ENCODE results near the gene PITHD1.

The PITHD1 gene

DNA sequence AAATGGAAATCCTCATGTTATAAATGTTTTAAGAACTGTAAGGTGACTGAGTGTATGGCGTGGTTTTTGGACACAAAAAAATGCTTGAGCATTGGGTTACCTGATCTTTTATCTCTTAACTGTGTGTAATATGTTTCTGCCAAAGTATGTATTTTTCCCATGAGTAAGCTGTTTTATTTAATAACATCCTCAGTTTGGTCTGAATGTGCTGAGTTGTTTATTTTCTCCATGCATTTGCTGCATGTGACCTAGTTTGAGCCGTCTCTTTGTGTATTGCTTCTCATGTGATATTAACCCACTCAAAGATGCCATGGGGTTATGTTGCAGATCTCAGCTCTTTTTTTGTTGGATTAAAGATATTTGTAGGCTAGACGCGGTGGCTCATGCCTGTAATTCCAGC is 6.6 kb downstream of the PITHD1 start:
- Histone ChIP-seq H3K9ac (peak overlapping the region in 3 of 11 experiments; percentile 18 to 70 (median 27); a peak in 3 of 22 replicates), H3K4me1 (peaks cover 4 to 76% (median 9%) of the 10 kb centered on the region in 10 experiments; a peak in 19 of 20 replicates), H3K36me3 (peaks cover 66 to 96% (median 90%) of the 10 kb centered on the region in 11 experiments), H3K4me2 (peak overlapping the region in 2 of 11 experiments; percentile 70 to 81; a peak in 4 of 22 replicates), H4K20me1 (peaks cover 0 to 59% (median 7%) of the 10 kb centered on the region in 11 experiments; a peak in 12 of 22 replicates), H3K27ac (peak overlapping the region in 3 of 11 experiments; percentile 46 to 78 (median 48); a peak in 6 of 22 replicates), H3K4me3 (no peak overlapping the region), H3K9me3 (replicated peaks in 1 of 11) (no peaks in the 10 kb centered on the region), H3K27me3 (no peaks in the 10 kb centered on the region)
- TF ChIP-seq Cebpa-rat (IDR thresholded peaks at IDR 0.05): no peak

DNA sequence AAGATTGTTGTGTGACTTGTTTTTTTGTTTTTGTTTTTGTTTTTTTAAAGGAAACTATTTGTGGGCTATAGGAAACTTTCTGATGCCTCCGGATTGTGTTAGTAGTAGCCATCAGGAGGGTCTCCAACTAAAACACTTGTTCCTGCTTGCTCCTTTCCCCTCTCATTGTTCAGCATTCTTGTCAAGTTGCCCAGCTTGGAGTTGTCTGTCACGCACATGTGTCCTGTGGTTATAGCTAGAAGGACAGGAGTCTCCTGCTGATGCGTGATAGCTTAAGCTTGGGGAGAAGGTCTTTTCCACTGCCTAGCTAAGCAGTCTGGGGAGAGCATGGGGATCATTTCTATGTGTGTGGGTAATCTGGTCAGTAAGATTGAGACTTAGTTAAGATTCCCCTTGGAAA is 9.5 kb downstream of the PITHD1 start:
- H3K4me2 ChIP-seq: no peak overlapping the region
- no peak overlapping the region for H3K4me3 ChIP-seq
- TF ChIP-seq Cebpa-rat (IDR thresholded peaks at IDR 0.05): no peak
- H3K36me3 ChIP-seq: peaks cover 43 to 67% (median 63%) of the 10 kb centered on the region in 11 experiments
- H3K27me3 ChIP-seq: no peaks in the 10 kb centered on the region
- H3K4me1 ChIP-seq: peaks cover 13 to 64% (median 20%) of the 10 kb centered on the region in 10 experiments
- H3K27ac ChIP-seq: no peak overlapping the region
- peaks cover 0 to 37% (median 7%) of the 10 kb centered on the region in 11 experiments; a peak in 14 of 22 replicates for H4K20me1 ChIP-seq
- no peaks in the 10 kb centered on the region for H3K9me3 ChIP-seq (replicated peaks in 1 of 11)
- no peak overlapping the region; a peak in 1 of 22 replicates for H3K9ac ChIP-seq

DNA sequence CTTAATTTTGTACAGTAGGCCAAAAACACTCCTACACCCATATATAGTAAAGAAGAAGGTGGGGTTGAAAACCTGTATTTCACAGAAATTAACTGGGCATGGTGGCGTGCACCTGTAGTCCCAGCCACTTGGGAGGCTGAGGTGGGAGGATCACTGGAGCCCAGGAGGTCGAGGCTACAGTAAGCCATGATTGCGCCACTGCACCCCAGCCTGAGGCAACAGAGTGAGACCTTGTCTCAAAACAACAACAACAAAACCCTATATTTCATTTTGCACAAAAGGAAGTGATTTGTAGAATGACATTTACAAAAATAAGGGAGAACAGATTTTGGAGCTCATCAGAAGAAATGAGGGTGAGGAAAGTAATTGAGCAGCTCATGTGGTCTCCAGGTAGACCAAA is 10.5 kb downstream of the PITHD1 start:
- peaks cover 23 to 70% (median 30%) of the 10 kb centered on the region in 10 experiments for H3K4me1 ChIP-seq
- peaks cover 0 to 40% (median 17%) of the 10 kb centered on the region in 11 experiments; a peak in 16 of 22 replicates for H4K20me1 ChIP-seq
- no peaks in the 10 kb centered on the region for H3K9me3 ChIP-seq (replicated peaks in 1 of 11)
- no peak overlapping the region for H3K9ac ChIP-seq
- no peak for TF ChIP-seq Cebpa-rat (IDR thresholded peaks at IDR 0.05)
- H3K36me3 ChIP-seq: peaks cover 47 to 67% (median 65%) of the 10 kb centered on the region in 11 experiments
- H3K4me2 ChIP-seq: peak overlapping the region in 2 of 11 experiments; percentile 86 to 99; a peak in 2 of 22 replicates
- 0 out of 22 replicates have a peak overlapping the region, but pooled peaks of 1 of the 11 experiments have one; percentile 66 for H3K27ac ChIP-seq
- no peak overlapping the region for H3K4me3 ChIP-seq
- H3K27me3 ChIP-seq: no peaks in the 10 kb centered on the region

DNA sequence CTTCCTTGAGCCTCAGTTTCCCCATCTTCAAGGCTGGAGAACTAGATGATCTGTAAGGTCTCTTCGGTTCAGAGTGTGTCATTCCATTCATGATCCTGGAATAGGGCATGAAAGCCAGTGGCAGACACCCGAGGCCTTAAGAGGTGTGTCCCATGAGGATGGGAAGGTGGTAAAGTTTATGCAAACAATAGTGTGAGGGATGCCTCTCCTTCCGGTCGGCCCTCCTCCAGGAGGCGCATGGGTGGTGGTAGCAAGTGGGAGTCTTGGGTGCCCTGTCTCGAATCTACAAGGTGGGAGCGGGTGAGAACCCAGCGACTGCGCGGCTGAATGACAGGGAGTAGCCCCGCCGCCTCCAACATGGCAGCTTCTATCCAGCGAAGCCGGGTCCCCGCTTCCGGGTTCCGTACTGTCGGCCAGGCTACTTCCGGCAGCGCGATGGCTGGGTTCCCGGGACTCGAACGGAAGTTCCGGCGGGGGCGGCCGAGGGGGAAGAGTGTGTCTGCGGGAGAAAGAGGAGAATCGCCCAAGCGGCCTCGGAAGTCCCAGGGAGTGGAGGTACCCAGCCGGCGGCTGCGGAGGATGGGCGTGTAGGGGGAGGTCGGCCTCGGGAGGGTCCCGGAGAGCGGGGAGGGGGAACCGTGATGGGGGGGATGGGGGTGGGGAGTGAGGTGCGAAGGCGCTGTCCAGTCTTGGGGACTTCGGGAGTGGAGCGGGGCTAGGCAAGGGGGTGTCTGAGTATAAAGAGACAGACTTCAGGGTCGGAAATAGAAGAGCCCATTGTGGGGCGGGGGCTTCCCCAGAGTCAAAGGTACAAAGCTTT is 12.7 kb downstream of the PITHD1 start, which contains the start of gene LYPLA2:
Gene LYPLA2 (plus strand): TSS at position 450 of the 820 bp plus-strand sequence. CDS start 1,538 bp downstream, outside the sequence.
- peaks cover 23 to 54% (median 31%) of the 10 kb centered on the region in 10 experiments for H3K4me1 ChIP-seq
- H3K9me3 ChIP-seq (replicated peaks in 1 of 11): no peaks in the 10 kb centered on the region
- H3K27ac ChIP-seq: peak within 1 kb of the TSS; percentile 30 to 82 (median 76)
- H4K20me1 ChIP-seq: peaks cover 0 to 37% (median 15%) of the 10 kb centered on the region in 11 experiments; a peak in 16 of 22 replicates
- TF ChIP-seq Cebpa-rat (IDR thresholded peaks at IDR 0.05): no peak
- peak within 1 kb of the TSS; percentile 81 to 99 (median 92) for H3K4me2 ChIP-seq
- H3K9ac ChIP-seq: peak within 1 kb of the TSS; percentile 79 to 91 (median 86)
- H3K36me3 ChIP-seq: peaks cover 52 to 63% (median 60%) of the 10 kb centered on the region in 11 experiments
- peak within 1 kb of the TSS; percentile 77 to 95 (median 92) for H3K4me3 ChIP-seq
- no peaks in the 10 kb centered on the region for H3K27me3 ChIP-seq

DNA sequence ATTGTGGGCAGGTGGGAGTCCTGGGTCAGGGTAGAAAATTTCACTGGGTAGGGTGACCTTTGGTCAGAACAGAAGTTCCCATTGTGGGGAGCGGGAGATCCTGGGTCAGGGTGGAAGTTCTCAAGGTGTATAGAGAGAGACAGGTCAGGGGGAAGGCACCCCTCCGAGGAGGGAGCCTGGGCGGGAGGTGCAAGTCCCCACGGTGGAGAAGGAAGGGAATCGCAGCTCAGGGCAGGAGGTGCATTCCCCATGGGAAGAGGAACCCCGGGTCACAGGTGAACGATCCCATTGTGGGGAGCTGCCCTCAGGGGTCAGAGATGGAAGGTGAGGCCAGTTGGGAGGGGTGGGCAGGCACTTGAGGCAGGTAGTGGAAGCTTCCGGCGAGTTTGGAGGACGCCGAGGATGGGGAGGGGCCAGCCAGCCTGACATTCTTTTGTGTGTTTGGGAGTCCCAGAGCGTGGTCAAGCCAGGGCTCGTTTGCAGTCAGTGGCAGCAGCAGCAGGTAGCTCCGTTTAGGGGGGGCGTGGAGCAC is 13.4 kb downstream of the PITHD1 start:
- Histone ChIP-seq H4K20me1 (peaks cover 0 to 39% (median 15%) of the 10 kb centered on the region in 11 experiments; a peak in 16 of 22 replicates), H3K4me1 (peaks cover 23 to 51% (median 31%) of the 10 kb centered on the region in 10 experiments), H3K27ac (peak overlapping the region; percentile 30 to 82 (median 76)), H3K9me3 (replicated peaks in 1 of 11) (no peaks in the 10 kb centered on the region), H3K27me3 (no peaks in the 10 kb centered on the region), H3K4me3 (peak overlapping the region; percentile 77 to 95 (median 92)), H3K36me3 (peaks cover 51 to 62% (median 58%) of the 10 kb centered on the region in 11 experiments), H3K4me2 (peak overlapping the region; percentile 81 to 99 (median 92)), H3K9ac (peak overlapping the region; percentile 79 to 91 (median 86))
- no peak for TF ChIP-seq Cebpa-rat (IDR thresholded peaks at IDR 0.05)

DNA sequence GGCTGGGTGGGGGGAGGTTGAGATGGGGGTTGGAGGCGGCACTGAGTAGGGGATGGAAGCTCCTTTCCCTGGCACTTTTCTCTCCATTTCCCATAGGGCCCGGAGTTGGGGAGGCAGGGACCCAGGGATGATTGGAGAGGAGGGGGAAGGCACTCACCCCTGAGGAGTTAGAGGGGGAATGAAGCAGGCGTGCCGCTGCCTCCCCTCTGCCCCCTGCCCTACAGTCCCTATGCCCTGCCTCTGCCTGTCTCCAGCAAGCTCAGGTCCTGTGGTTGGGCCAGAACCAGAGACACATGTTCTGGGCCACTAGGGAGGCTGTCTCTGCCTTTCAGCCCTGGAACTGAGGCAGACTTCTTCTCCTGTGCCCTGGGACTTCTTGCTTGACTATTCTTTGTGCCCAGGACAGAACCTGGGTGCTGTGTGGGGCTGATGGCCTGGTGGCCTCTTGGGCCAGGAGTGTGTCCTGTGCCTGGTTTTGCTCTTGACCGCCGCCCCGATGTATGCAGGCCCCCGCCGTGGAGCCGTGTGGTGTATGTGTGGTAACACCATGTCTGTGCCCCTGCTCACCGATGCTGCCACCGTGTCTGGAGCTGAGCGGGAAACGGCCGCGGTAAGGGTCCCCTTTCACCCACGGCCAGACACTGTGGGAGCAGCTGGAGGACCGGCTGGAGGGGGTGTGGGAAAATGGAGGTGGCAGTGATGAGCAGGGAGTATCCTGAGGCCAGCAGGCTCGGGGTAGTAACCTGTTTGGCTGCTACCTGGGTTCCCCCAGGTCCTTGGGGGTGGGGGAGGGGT is 14.1 kb downstream of the PITHD1 start:
- Histone ChIP-seq H3K9me3 (replicated peaks in 1 of 11) (no peaks in the 10 kb centered on the region), H3K4me3 (peak overlapping the region; percentile 77 to 95 (median 92)), H3K4me1 (peaks cover 23 to 51% (median 31%) of the 10 kb centered on the region in 10 experiments), H3K9ac (peak overlapping the region; percentile 79 to 91 (median 86)), H3K4me2 (peak overlapping the region; percentile 81 to 99 (median 92)), H3K27me3 (no peaks in the 10 kb centered on the region), H4K20me1 (peaks cover 0 to 45% (median 15%) of the 10 kb centered on the region in 11 experiments; a peak in 16 of 22 replicates), H3K27ac (peak overlapping the region in 10 of 11 experiments; percentile 30 to 82 (median 74); a peak in 13 of 22 replicates), H3K36me3 (peaks cover 51 to 62% (median 58%) of the 10 kb centered on the region in 11 experiments)
- no peak for TF ChIP-seq Cebpa-rat (IDR thresholded peaks at IDR 0.05)

DNA sequence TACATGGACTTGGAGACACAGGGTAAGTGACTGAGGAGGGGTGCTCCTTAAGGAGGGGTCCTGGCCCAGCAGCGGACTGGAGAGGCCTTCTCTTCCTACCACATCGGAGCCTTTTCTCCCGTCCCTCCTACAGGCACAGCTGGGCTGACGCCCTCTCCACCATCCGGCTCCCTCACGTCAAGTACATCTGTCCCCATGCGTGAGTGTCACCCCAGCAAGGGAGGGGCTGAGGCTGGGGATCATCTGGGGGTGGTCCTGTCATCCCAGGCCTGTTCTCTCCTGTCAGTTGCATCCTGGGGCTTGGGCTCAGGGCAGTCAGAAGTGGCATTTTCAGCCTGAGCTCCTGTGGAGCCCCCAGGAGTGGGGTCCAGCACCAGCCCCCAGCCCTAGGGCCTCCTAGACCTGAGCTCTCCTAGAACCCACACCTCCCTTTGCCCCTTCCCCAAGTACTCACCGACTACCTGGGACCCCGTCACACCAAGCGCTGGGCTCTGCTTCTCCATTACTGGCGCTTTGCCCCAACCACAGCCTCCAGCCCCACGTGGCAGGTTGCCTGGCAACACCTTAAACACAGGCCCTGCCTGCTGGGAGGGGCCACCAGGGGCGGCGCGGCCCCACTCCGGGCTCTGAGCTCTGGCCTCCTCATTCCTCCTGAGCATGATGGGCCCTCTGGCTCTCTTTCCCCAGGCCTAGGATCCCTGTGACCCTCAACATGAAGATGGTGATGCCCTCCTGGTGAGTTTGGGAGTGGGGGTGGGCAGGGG is 15.0 kb downstream of the PITHD1 start:
- Histone ChIP-seq H3K9me3 (replicated peaks in 1 of 11) (no peaks in the 10 kb centered on the region), H3K36me3 (peaks cover 51 to 62% (median 58%) of the 10 kb centered on the region in 11 experiments), H3K4me1 (peaks cover 23 to 51% (median 31%) of the 10 kb centered on the region in 10 experiments), H3K4me3 (peak overlapping the region in 3 of 10 experiments; percentile 11 to 94 (median 82); a peak in 4 of 20 replicates), H3K27ac (peak overlapping the region in 8 of 11 experiments; percentile 8 to 32 (median 22); a peak in 10 of 22 replicates), H4K20me1 (peaks cover 0 to 52% (median 15%) of the 10 kb centered on the region in 11 experiments; a peak in 16 of 22 replicates), H3K27me3 (no peaks in the 10 kb centered on the region), H3K9ac (peak overlapping the region; percentile 30 to 91 (median 85); a peak in 20 of 22 replicates), H3K4me2 (peak overlapping the region; percentile 81 to 99 (median 92))
- no peak for TF ChIP-seq Cebpa-rat (IDR thresholded peaks at IDR 0.05)

Measured in BLaER1 treated with 17β-estradiol and CSF1 and Interleukin-3, amounts not matched to agents 10 nM and 100 nM (cell line).